ENCODE results near the gene GCSAM. TPM values are rescaled to one million over a fixed set of nuclear protein-coding genes. Genes with fewer than 3 reads are reported as not detected.

GCSAM gene
- total and polyA plus RNA-seq, 2 experiments from 2014 or later = 1.7 TPM; not detected in 1

DNA sequence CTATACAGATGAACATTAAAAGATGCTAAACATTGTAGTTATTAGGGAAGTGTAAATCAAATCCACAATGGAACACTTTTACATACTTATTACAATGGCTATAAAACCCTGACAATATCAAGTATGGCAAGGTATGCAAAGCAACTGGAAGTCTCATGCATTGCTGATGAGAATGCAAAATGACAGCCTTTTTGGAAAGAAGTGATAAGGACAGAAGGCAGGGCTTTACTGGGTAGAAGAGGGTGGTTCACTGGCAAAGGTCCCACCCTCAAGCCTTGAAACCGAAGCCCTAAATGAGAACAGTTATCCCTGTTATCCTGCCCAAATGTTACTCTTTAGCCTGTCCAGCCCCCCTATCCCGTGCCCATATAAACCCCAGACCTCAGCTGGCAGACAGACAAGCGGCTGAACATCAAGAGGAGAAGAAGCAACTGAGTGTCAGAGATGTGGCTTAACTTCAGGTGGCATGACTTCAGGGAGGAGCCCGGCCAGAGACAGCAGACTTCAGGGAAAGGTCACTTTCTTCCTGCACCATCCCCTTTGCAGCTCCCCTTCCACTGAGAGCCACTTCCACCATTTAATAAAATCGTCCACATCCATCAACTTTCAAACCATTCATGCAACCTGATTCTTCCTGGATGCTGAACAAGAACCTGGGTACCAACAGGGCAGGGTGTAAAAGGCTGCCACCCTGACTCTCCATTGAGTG is 732 bp upstream of the GCSAM start:
- Histone ChIP-seq H3K27ac (no peak overlapping the region), H3K9me3 (ENCODE audit: low read depth) (no peaks in the 10 kb centered on the region), H3K4me3 (no peak overlapping the region), H3K4me1 (ENCODE audit: low read depth) (peaks cover 32% of the 10 kb centered on the region), H3K27me3 (no peaks in the 10 kb centered on the region), H3K36me3 (no peaks in the 10 kb centered on the region)
- no peak for TF ChIP-seq CTCF (IDR thresholded peaks at IDR 0.05; ENCODE audit: low read depth, low read length)
- no peak for DNase-seq (ENCODE audit: low read depth in 1 of 2, low spot score in 1 of 2)

DNA sequence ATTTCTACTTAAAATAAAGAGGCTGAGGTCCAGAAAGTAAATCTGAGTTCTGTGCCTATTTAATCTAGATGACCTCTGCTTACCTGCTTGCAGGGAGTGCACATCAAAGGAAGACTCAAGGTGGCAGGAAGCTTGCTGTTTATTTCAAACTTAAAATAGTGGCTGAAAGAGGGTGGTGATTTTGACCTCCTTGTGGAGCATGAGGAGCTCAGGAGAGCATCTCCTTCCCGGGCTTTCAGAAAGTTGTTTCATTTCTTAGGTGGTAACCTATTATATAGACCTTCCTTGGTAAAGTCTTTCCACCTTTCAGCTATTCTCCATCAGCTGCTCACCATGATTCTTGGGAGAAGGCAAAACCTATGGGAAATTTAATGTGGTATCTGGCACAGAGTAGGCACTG is 494 bp downstream of the GCSAM start:
- Histone ChIP-seq H3K9me3 (ENCODE audit: low read depth) (no peaks in the 10 kb centered on the region), H3K27ac (no peak overlapping the region), H3K4me1 (ENCODE audit: low read depth) (peaks cover 36% of the 10 kb centered on the region), H3K27me3 (no peaks in the 10 kb centered on the region), H3K4me3 (no peak overlapping the region), H3K36me3 (no peaks in the 10 kb centered on the region)
- DNase-seq (ENCODE audit: low read depth in 1 of 2, low spot score in 1 of 2) = no peak
- no peak for TF ChIP-seq CTCF (IDR thresholded peaks at IDR 0.05; ENCODE audit: low read depth, low read length)

GRCh38 chr3:112132088-112132487 is 960 bp downstream of the GCSAM start:
- Histone ChIP-seq H3K36me3 (no peaks in the 10 kb centered on the region), H3K27me3 (no peaks in the 10 kb centered on the region), H3K4me1 (ENCODE audit: low read depth) (peaks cover 36% of the 10 kb centered on the region), H3K9me3 (ENCODE audit: low read depth) (no peaks in the 10 kb centered on the region), H3K4me3 (no peak overlapping the region), H3K27ac (no peak overlapping the region)
- TF ChIP-seq CTCF (IDR thresholded peaks at IDR 0.05; ENCODE audit: low read depth, low read length) = no peak
- no peak for DNase-seq (ENCODE audit: low read depth in 1 of 2, low spot score in 1 of 2)

DNA sequence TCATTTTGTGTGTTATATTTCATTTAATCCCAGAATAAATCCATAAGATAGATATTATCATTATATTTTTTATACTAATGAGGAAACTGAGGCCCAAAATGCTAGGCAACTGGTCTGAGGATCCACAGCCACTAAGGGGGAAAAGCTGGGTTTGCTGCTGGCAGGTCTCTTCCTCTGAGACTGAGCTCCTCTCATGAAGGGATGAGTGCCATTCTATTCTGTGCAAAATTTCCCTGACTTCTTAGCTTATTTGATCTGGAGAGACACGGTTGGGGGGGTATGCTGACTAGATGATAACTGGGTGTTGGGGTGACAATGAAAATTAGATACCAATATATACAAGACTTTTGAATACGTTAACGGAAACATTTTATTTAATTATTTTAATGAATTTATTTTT is 1.9 kb downstream of the GCSAM start:
- H3K9me3 ChIP-seq (ENCODE audit: low read depth) = no peaks in the 10 kb centered on the region
- DNase-seq (ENCODE audit: low read depth in 1 of 2, low spot score in 1 of 2) = no peak
- no peak overlapping the region for H3K27ac ChIP-seq
- no peak overlapping the region for H3K4me3 ChIP-seq
- no peaks in the 10 kb centered on the region for H3K27me3 ChIP-seq
- no peak for TF ChIP-seq CTCF (IDR thresholded peaks at IDR 0.05; ENCODE audit: low read depth, low read length)
- H3K36me3 ChIP-seq = no peaks in the 10 kb centered on the region
- H3K4me1 ChIP-seq (ENCODE audit: low read depth) = peaks cover 46% of the 10 kb centered on the region

GRCh38 chr3:112130638-112130993 is 2.4 kb downstream of the GCSAM start:
- Histone ChIP-seq H3K27ac (no peak overlapping the region), H3K4me3 (no peak overlapping the region), H3K4me1 (ENCODE audit: low read depth) (peaks cover 51% of the 10 kb centered on the region), H3K9me3 (ENCODE audit: low read depth) (no peaks in the 10 kb centered on the region), H3K27me3 (no peaks in the 10 kb centered on the region), H3K36me3 (no peaks in the 10 kb centered on the region)
- DNase-seq (ENCODE audit: low read depth in 1 of 2, low spot score in 1 of 2) = no peak
- no peak for TF ChIP-seq CTCF (IDR thresholded peaks at IDR 0.05; ENCODE audit: low read depth, low read length)

Measured in cardiac muscle cell (in vitro differentiated cells and primary cell).